Measurements from ENCODE around the gene SLC9A1. TPM values are rescaled to one million over a fixed set of nuclear protein-coding genes. Genes with fewer than 3 reads are reported as not detected.
A peak's percentile ranks its signal among the peaks of the same experiment; 100 is the strongest.

Gene SLC9A1
- total RNA-seq, 1 experiment from 2014 or later: 21.7 TPM

DNA sequence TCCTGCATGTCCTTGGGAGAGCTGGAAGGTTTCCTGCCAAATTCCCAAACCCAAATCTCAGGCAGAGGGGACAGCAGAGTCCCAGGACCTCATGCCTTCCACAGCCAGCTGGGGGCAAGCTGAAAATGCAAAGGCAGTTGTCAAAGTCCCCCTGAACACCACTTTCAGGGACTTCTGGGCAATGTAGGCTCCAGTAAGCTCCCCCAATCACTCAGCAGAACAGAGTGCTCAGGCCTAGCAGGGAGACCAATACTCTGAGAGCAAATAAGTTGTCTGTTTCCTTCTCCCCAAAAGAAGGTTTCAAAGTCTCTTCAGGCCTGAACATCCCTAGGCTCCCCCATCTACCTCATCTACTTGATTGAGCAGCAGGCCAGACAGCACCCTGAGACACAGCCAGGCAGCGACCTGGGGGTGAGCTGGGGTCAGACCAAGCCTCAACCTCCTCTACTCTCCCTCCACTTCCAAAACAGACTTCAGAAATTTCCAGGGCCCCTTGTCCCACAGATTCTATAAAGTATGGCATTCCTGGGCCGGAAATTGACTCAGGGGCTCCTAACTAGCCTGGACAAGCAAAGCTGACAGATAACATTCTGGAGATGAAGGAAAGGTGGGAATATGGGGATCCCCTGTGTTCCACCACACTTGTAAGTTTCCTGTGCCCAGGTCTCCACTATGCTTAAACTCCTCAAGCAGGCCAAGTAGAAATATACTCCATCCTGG lies 1.9 kb downstream of the SLC9A1 start:
- H3K27me3 ChIP-seq (ENCODE audit: insufficient read depth, low read length): no peaks in the 10 kb centered on the region
- intact Hi-C loops (cut with micrococcal nuclease): no loop called here
- H3K4me3 ChIP-seq (replicated peaks in 1 of 2; ENCODE audit: low read depth in 1 of 2, low read length in 2 of 2): peak overlapping the region in 1 of 2 experiments; percentile 78; a peak in 1 of 4 replicates
- TF ChIP-seq SP1 (IDR thresholded peaks at IDR 0.05; ENCODE audit: low read depth) (no peak), CEBPB (IDR thresholded peaks at IDR 0.05; ENCODE audit: low read depth) (no peak), RAD21 (IDR thresholded peaks at IDR 0.05; ENCODE audit: low read depth) (no peak), CBX3 (IDR thresholded peaks at IDR 0.05; ENCODE audit: low read depth) (no peak)
- TF ChIP-seq, protein P1, sequence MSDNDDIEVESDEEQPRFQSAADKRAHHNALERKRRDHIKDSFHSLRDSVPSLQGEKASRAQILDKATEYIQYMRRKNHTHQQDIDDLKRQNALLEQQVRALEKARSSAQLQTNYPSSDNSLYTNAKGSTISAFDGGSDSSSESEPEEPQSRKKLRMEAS (IDR thresholded peaks at IDR 0.05): no peak
- TF ChIP-seq, protein P2, sequence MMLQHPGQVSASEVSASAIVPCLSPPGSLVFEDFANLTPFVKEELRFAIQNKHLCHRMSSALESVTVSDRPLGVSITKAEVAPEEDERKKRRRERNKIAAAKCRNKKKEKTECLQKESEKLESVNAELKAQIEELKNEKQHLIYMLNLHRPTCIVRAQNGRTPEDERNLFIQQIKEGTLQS (IDR thresholded peaks at IDR 0.05): no peak
- TF ChIP-seq, protein P3, sequence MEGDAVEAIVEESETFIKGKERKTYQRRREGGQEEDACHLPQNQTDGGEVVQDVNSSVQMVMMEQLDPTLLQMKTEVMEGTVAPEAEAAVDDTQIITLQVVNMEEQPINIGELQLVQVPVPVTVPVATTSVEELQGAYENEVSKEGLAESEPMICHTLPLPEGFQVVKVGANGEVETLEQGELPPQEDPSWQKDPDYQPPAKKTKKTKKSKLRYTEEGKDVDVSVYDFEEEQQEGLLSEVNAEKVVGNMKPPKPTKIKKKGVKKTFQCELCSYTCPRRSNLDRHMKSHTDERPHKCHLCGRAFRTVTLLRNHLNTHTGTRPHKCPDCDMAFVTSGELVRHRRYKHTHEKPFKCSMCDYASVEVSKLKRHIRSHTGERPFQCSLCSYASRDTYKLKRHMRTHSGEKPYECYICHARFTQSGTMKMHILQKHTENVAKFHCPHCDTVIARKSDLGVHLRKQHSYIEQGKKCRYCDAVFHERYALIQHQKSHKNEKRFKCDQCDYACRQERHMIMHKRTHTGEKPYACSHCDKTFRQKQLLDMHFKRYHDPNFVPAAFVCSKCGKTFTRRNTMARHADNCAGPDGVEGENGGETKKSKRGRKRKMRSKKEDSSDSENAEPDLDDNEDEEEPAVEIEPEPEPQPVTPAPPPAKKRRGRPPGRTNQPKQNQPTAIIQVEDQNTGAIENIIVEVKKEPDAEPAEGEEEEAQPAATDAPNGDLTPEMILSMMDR (IDR thresholded peaks at IDR 0.05 in 2 of 3, conservative IDR thresholded peaks at IDR 0.05 in 1 of 3; ENCODE audit: borderline replicate concordance in 1 of 3, insufficient read depth in 1 of 3, low read depth in 2 of 3, low read length in 2 of 3): no peak
- TF ChIP-seq, protein P4, sequence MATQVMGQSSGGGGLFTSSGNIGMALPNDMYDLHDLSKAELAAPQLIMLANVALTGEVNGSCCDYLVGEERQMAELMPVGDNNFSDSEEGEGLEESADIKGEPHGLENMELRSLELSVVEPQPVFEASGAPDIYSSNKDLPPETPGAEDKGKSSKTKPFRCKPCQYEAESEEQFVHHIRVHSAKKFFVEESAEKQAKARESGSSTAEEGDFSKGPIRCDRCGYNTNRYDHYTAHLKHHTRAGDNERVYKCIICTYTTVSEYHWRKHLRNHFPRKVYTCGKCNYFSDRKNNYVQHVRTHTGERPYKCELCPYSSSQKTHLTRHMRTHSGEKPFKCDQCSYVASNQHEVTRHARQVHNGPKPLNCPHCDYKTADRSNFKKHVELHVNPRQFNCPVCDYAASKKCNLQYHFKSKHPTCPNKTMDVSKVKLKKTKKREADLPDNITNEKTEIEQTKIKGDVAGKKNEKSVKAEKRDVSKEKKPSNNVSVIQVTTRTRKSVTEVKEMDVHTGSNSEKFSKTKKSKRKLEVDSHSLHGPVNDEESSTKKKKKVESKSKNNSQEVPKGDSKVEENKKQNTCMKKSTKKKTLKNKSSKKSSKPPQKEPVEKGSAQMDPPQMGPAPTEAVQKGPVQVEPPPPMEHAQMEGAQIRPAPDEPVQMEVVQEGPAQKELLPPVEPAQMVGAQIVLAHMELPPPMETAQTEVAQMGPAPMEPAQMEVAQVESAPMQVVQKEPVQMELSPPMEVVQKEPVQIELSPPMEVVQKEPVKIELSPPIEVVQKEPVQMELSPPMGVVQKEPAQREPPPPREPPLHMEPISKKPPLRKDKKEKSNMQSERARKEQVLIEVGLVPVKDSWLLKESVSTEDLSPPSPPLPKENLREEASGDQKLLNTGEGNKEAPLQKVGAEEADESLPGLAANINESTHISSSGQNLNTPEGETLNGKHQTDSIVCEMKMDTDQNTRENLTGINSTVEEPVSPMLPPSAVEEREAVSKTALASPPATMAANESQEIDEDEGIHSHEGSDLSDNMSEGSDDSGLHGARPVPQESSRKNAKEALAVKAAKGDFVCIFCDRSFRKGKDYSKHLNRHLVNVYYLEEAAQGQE (IDR thresholded peaks at IDR 0.05; ENCODE audit: low read depth): no peak
- H3K9me3 ChIP-seq (ENCODE audit: control insufficient read depth in 1 of 2, insufficient read depth in 1 of 2, low read depth in 1 of 2, low read length in 2 of 2): no peaks in the 10 kb centered on the region
- POLR2A ChIA-PET: interaction anchor here (1.3 to 2.6 kb wide), 5 partner anchors 10 to 72 kb away, joined by 3 to 14 read pairs (median 6); no protein-coding TSS in a partner anchor
- H4K20me1 ChIP-seq (ENCODE audit: insufficient read depth): no peaks in the 10 kb centered on the region
- H3K9me2 ChIP-seq (ENCODE audit: insufficient read depth): no peaks in the 10 kb centered on the region
- H2AFZ ChIP-seq (ENCODE audit: low read depth, low read length, poor library complexity, severe bottlenecking): no peak overlapping the region
- H3K27ac ChIP-seq (ENCODE audit: low read depth, low read length): no peak overlapping the region
- H3K4me1 ChIP-seq (ENCODE audit: control insufficient read depth in 1 of 2, insufficient read depth in 2 of 2, low read length in 2 of 2): peaks cover 19 to 30% of the 10 kb centered on the region in 2 experiments; a peak in 3 of 4 replicates
- peak overlapping the region; percentile 96 for H3K4me2 ChIP-seq (ENCODE audit: low read length)
- H3K79me2 ChIP-seq (ENCODE audit: insufficient read depth, low read length): peaks cover 53% of the 10 kb centered on the region
- no peak overlapping the region for H3K9ac ChIP-seq (ENCODE audit: low read length)
- no peak for DNase-seq (ENCODE audit: low read depth, low spot score)
- BruUV-seq (replicated peaks): no TSS peak
- ATAC-seq: no peak
- CTCF ChIA-PET: no interaction called here
- H3K36me3 ChIP-seq (ENCODE audit: control insufficient read depth in 1 of 2, insufficient read depth in 2 of 2, low read length in 2 of 2): no peaks in the 10 kb centered on the region; a peak in 1 of 4 replicates
- RAD21 ChIA-PET (ENCODE audit: low non-redundant PET in 1 of 2, low total read pairs in 2 of 2, uncharacterized antibody in 2 of 2, unreplicated experiment in 2 of 2): no interaction called here
